GM21526 (cell line): ENCODE results near the gene GBP5.

Experiments
- ATAC-seq: cut with Tn5 transposase; IDR thresholded peaks from one replicate; pipeline ENCODE4 v1.9.1; 2021; ENCODE audit warnings: moderate library complexity; ENCODE audit not compliant: unreplicated experiment, low FRiP score

GBP5 gene

GRCh38 chr1:89272269-89273041 lies at the start of gene GBP5:
GBP5 (minus strand) TSS chr1:89272860; CDS start chr1:89269555, 3,305 bp downstream.
- peak; percentile 67 for ATAC-seq

DNA sequence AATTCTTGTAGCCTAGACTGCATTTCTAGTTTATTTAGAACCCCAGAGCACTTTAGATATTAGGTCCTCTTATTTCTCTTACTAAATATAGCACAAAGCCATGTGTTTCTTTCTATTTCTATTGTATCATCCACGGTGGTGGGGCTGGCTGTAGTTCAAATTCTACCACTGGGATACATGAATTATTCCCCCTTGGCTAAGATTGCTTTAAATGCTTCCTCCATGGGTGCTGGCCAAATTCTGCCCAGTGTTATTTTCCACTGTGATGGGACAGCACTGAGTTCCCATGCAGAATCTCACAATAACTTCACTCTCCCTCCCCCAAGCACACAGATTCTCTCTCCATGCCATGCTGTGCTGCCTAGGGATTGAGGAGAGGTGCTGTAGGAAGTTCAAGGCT lies 49.7 kb upstream of the GBP5 start:
- ATAC-seq = no peak

GRCh38 chr1:89312572-89312971 lies 39.9 kb upstream of the GBP5 start:
- no peak for ATAC-seq

- no peak for ATAC-seq
These were observed 39.1 kb upstream of the GBP5 start for GRCh38 chr1:89311757-89312156.

DNA sequence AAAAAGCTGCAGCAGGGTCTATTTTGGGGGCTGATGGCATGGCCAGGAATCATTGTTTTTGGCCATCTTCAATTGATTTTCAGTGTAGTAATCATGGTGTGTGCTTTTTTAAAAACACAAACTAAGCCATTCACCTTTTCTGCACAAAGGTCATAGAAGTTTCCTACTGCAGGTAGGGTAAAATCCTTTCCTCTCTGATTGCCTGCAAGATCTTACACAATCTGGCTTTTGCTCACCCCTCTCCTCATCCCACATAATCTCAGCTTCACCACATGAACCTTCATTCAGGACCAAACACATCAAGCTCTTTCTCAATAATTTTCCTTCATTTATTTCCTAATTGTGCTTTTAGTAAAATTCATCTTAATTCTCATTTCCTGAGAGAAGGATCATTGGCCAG lies 38.3 kb upstream of the GBP5 start:
- ATAC-seq = no peak

GRCh38 chr1:89310505-89310904 lies 37.8 kb upstream of the GBP5 start:
- ATAC-seq = peak; percentile 89

DNA sequence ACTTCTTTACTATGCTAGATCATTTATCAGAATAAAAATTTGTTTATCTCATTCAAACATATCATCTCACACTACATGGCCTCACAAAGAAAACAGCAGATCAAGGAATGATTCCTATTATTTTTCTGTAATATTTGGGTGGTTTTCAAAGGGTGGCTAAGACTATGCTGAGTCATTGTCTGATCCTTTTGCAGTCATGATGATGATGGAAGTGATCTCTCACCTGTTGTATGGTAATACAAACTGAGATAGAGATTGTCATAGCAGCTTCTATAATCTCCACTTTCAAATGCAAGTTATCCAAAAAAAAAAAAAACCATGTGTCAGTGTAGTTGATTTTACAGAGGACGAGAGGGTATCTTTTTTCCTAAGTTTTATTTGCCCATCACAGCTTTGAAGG lies 37.2 kb upstream of the GBP5 start:
- ATAC-seq = no peak

GRCh38 chr1:89306273-89306672 lies 33.6 kb upstream of the GBP5 start:
- no peak for ATAC-seq

GRCh38 chr1:89305493-89305892 lies 32.8 kb upstream of the GBP5 start:
- ATAC-seq = no peak

DNA sequence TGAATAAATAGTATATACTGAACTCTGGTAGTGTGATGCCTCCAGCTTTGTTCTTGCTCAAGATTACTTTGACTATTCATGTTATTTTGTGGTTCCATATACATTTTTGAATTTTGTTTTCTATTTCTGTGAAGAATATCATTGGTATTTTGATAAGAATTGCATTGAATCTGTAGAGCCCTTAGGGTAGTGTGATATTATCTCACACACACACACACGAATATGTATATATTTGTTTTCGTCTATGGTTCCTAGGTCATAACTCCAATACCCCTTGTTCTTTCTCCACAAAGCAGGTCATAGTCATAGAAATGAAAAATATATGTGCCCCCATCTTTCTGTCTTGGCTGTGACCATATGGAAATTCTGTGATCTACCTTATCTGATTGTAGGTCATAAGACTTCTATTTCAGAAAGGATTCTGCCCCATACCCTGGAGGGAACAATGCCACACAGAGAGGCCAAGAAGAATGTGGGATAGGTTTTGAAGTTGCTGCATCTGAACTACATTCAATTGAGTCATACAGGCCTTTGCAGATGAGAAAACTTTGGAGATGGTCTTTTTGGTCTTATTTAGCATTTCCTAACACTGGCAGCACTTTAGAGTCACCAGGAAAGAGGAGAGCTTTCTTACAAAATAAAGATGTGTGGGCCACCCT lies 32.0 kb upstream of the GBP5 start:
- ATAC-seq = no peak

GRCh38 chr1:89302697-89303332 lies 30.2 kb upstream of the GBP5 start:
- no peak for ATAC-seq

GRCh38 chr1:89299739-89300463 lies 27.2 kb upstream of the GBP5 start:
- peak; percentile 82 for ATAC-seq

DNA sequence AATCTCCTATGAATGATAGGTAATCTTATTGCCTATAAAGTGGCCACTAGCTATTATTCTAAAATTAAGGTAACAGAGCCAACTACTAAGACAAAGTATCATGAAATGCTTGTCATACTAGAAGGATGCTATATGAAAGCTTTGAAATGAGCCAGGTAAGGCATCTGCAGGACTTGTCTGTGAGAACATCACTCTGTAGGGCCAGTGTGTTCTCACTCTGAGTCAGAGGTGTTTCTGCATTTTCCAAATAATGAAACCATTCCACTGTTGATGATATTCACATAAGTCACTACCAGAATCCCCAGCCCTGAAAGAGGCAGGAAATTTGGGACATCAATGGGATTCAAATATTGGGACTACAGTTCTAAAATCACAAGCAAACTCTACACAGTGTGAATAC lies 25.8 kb upstream of the GBP5 start:
- no peak for ATAC-seq

DNA sequence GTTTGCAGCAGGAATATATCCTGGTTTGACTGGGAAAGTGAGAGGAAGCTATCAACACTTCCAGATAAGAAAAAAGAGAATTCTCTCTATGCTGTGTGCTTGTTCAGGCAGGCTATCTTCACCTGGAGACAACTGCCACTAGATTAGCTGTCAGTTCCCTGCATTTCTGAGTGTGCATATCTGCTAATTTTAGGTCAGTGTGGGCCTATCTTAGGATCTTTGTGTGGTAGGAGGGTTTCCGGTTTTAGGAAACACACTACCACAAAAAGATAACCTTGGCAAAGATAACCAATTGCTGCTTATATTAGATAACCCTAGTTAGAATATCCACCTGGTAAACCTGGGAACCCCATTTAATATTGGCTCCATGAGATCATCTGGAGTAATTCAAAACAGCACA lies 22.5 kb upstream of the GBP5 start:
- ATAC-seq = no peak

DNA sequence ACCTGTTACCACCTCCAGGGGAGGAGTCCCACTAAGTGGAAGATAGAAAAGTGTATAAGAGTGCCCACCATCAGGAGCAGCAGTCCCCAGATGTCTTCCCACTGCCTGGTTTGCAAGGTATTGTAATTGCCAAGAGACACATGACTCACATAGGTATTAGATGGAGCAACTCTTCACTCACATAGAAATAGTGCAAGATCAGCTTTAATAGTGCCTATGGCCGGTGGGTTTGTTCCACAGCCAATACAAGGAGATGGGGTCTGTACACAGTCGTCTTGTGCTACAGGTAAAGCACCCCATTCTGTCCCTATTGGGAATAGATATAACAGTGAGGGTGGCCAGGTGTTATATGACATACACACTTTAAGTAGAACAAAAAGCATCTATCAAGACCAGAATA lies 18.6 kb upstream of the GBP5 start:
- ATAC-seq = no peak

- no peak for ATAC-seq
These were observed 15.3 kb upstream of the GBP5 start for GRCh38 chr1:89288051-89288340.

- peak; percentile 24 for ATAC-seq
These were observed 14.8 kb upstream of the GBP5 start for GRCh38 chr1:89287181-89288050.

DNA sequence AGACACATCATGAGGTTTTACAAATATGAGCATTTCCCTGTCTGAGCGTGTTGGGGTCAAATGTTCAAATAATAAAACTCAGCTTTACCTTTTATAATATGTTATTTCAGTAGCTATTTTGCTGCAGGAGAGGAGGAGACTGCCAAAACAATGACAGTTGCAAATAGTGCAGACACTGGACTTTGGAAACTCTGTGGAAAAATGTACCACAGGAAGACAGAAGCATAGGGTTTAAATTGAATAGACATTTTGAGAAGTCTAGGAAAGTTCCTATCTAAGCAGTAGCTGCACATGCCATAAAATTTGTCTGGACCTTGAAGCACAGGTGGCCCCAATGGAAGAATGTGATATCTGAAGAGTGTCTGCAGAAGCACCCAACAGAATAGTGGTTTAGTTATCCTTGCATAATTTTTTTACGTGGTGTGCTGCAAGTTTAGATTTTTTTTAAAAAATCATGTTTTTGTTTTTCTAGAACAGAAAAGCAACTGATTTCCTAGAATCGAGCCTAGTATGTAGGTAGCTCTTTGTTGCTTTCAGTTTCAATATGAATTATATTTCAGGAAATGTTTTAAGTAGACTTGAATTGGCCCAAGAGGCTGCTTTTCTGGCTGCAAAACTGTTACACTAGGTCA lies 14.0 kb upstream of the GBP5 start:
- peak; percentile 96 for ATAC-seq

DNA sequence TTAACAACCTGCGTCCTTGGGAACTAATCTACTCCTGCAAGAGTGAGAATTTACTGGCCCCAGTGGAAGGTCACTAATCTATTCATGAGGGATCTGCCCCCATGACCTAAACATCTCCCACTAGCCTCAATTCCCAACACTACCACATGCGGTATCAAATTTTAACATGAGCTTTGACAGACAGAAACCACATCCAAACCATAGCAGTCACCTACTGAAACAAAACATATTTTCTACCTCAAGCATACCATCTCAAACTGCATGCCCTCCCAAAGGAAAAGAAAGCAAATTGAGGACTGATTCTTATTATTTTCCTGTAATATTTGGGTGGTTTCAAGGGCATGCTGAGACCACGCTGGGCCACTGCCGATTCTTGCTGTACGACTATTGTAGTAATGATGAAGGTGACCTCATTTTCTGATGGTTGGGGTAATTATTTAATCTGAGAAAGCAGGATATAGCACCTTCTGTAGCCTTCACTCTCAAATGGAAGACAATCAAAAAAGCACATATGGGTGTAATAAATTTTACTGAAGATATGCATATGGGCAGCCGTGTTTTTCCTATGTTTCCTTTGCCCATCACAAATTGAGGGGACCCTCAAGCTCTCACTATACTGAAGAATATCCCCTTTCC lies 13.2 kb upstream of the GBP5 start:
- no peak for ATAC-seq
